Endodermal cell (in vitro differentiated cells): ENCODE measurements around the gene BACH2. TPM values are rescaled to one million over a fixed set of nuclear protein-coding genes. Genes with fewer than 3 reads are reported as not detected.

Experiments used
- DNase-seq: peaks from one replicate; pipeline ENCODE4 v3.0.0-alpha.2; 2017
- H3K27ac ChIP-seq: 2 replicates; pipeline ENCODE4 v1.5.1; 2013; ENCODE audit warnings: mild to moderate bottlenecking, low read depth, low read length, moderate library complexity
- H3K27me3 ChIP-seq: 2 replicates; pipeline ENCODE4 v1.6.1; 2013; ENCODE audit warnings: mild to moderate bottlenecking, low read length, moderate library complexity; ENCODE audit not compliant: insufficient read depth, control insufficient read depth, poor library complexity, severe bottlenecking
- H3K36me3 ChIP-seq: 2 replicates; pipeline ENCODE4 v1.7.0; 2013; ENCODE audit warnings: mild to moderate bottlenecking, low read length, moderate library complexity; ENCODE audit not compliant: control insufficient read depth, insufficient read depth
- H3K4me1 ChIP-seq: one replicate; pipeline ENCODE4 v1.7.0; 2013; ENCODE audit warnings: low read length; ENCODE audit not compliant: control insufficient read depth, insufficient read depth
- H3K4me3 ChIP-seq: 2 replicates; pipeline ENCODE4 v1.5.1; 2013; ENCODE audit warnings: mild to moderate bottlenecking, low read length, moderate library complexity
- H3K9ac ChIP-seq: 2 replicates; pipeline ENCODE4 v1.6.1; 2013; ENCODE audit warnings: mild to moderate bottlenecking, low read length, moderate library complexity; ENCODE audit not compliant: poor library complexity, severe bottlenecking; ENCODE audit errors: extremely low read depth
- H3K9me3 ChIP-seq: 2 replicates; pipeline ENCODE4 v1.6.1; 2013; ENCODE audit warnings: mild to moderate bottlenecking, low read length, moderate library complexity; ENCODE audit not compliant: control insufficient read depth
- H3K27ac Mint-ChIP-seq: 2 replicates; pipeline ENCODE4 v1.8.0; 2020; ENCODE audit warnings: mixed read lengths
- H3K27me3 Mint-ChIP-seq: 2 replicates; pipeline ENCODE4 v1.8.0; 2021; ENCODE audit warnings: mild to moderate bottlenecking, mixed read lengths; ENCODE audit not compliant: insufficient read depth
- H3K36me3 Mint-ChIP-seq: 2 replicates; pipeline ENCODE4 v1.8.0; 2020; ENCODE audit warnings: low read depth, mixed read lengths
- H3K4me1 Mint-ChIP-seq: 2 replicates; pipeline ENCODE4 v1.8.0; 2020; ENCODE audit warnings: mixed read lengths
- H3K4me3 Mint-ChIP-seq: 2 replicates; pipeline ENCODE4 v1.8.0; 2020; ENCODE audit warnings: mild to moderate bottlenecking, moderate library complexity, mixed read lengths
- H3K9me3 Mint-ChIP-seq: 2 replicates; pipeline ENCODE4 v1.8.0; 2020; ENCODE audit warnings: mild to moderate bottlenecking, mixed read lengths
- CTCF ChIP-seq: fragments of 200-600 bp; sonication (generic); conservative IDR thresholded peaks from 2 replicates; pipeline ENCODE4 v1.5.0; 2021; ENCODE audit warnings: antibody characterized with exemption, mild to moderate bottlenecking
- WGBS, 2 experiments: methylation state at CpG; one replicate each; pipeline versions ENCODE4 v1.1.5 to v1.1.7; 2013; ENCODE audit warnings: missing lambda C conversion rate in 2 of 2, mixed read lengths in 1 of 2; ENCODE audit not compliant: insufficient coverage in 1 of 2, insufficient read length in 1 of 2; 5-methylcytosine and 5-hydroxymethylcytosine counted together
- total RNA-seq, 2 donors: library from RNA; stranded (reverse); fragmentation: NEBNext Ultra II Directional in 1 of 2; extraction: Animal tissue kit (Norgen Biotek cat#: 25700) in 1 of 2; gene quantifications; 2 replicates in 1 of 2; 3 replicates in 1 of 2; pipeline ENCODE4 v1.2.1, GENCODE V29; 2021

BACH2 gene
- total RNA-seq, 2 donors from 2014 or later = 11.0 to 22.3 TPM

- Histone ChIP-seq H3K4me3 (no peak overlapping the region), H3K4me1 (no peaks in the 10 kb centered on the region), H3K9ac (no peak overlapping the region), H3K9me3 (no peaks in the 10 kb centered on the region), H3K36me3 (no peaks in the 10 kb centered on the region), H3K27me3 (no peaks in the 10 kb centered on the region), H3K27ac (no peak overlapping the region)
- no peak overlapping the region for H3K4me3 Mint-ChIP-seq
- no peak for DNase-seq
- no peaks in the 10 kb centered on the region for H3K36me3 Mint-ChIP-seq
- no peak overlapping the region for H3K27ac Mint-ChIP-seq
- WGBS, 2 experiments = 97 to 100% methylated on average over 1 to 2 of the region's 2 CpGs
- no peak for TF ChIP-seq CTCF
- H3K9me3 Mint-ChIP-seq = no peaks in the 10 kb centered on the region
- H3K27me3 Mint-ChIP-seq = no peaks in the 10 kb centered on the region
- no peaks in the 10 kb centered on the region for H3K4me1 Mint-ChIP-seq
Observed at GRCh38 chr6:90095145-90095544, 201.5 kb downstream of the BACH2 start.

DNA sequence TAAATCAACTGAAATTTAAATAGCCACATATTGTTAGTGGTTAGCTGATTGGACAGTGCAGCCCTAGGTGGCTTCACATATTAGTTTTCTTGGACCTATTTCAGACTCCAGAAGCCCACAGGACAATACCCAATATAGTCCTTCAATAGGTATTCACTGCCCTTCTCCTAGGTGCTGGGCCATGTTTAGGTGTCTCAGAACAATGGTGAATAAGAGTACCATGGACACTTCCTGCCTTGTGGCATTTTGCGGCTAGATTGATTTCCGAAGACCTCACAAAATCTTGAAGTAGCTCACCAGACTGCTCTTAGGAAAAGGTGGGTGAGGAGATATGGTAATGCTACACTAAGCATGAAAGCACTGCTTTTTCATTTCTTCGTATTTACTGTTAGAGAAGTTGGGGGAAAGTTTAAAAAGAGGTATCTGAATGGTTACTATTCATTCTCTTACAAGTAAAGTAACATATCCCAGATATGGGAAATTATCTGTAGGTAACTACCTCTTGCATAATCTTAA is 203.0 kb downstream of the BACH2 start:
- DNase-seq = no peak
- no peaks in the 10 kb centered on the region for H3K36me3 Mint-ChIP-seq
- no peak overlapping the region for H3K27ac ChIP-seq
- H3K4me3 ChIP-seq = no peak overlapping the region
- H3K27ac Mint-ChIP-seq = no peak overlapping the region
- WGBS, 2 experiments = 80 to 97% methylated on average over 1 to 2 of the region's 3 CpGs
- no peak for TF ChIP-seq CTCF
- H3K9ac ChIP-seq = no peak overlapping the region
- H3K4me3 Mint-ChIP-seq = no peak overlapping the region
- no peaks in the 10 kb centered on the region for H3K9me3 ChIP-seq
- no peaks in the 10 kb centered on the region for H3K9me3 Mint-ChIP-seq
- H3K27me3 Mint-ChIP-seq = no peaks in the 10 kb centered on the region
- H3K4me1 ChIP-seq = no peaks in the 10 kb centered on the region
- H3K36me3 ChIP-seq = no peaks in the 10 kb centered on the region
- no peaks in the 10 kb centered on the region for H3K4me1 Mint-ChIP-seq
- H3K27me3 ChIP-seq = no peaks in the 10 kb centered on the region

- H3K4me3 Mint-ChIP-seq = no peak overlapping the region
- TF ChIP-seq CTCF = no peak
- Histone ChIP-seq H3K4me1 (no peaks in the 10 kb centered on the region), H3K9ac (no peak overlapping the region), H3K27me3 (no peaks in the 10 kb centered on the region), H3K27ac (no peak overlapping the region), H3K9me3 (no peaks in the 10 kb centered on the region), H3K36me3 (peaks cover 13% of the 10 kb centered on the region), H3K4me3 (no peak overlapping the region)
- no peaks in the 10 kb centered on the region for H3K9me3 Mint-ChIP-seq
- DNase-seq = no peak
- H3K27ac Mint-ChIP-seq = no peak overlapping the region
- H3K4me1 Mint-ChIP-seq = no peaks in the 10 kb centered on the region
- 90 to 100% methylated on average over 1 to 2 of the region's 2 CpGs for WGBS, 2 experiments
- peaks cover 5% of the 10 kb centered on the region for H3K36me3 Mint-ChIP-seq
- no peaks in the 10 kb centered on the region for H3K27me3 Mint-ChIP-seq
Observed at GRCh38 chr6:90090866-90091265, 205.8 kb downstream of the BACH2 start.
